Skeletal muscle satellite cell (primary cell): ENCODE results near the gene PSMC6.
"Not testable (repeated sequence)": the region's sequence is repeated elsewhere in the genome, so short reads cannot be mapped to it uniquely, and the experiment has no call there.

Experiments used
- H3K27me3 ChIP-seq: 2 replicates; pipeline ENCODE4 v1.7.0; 2013; ENCODE audit warnings: low read length; ENCODE audit not compliant: control insufficient read depth, insufficient read depth
- H3K36me3 ChIP-seq: 2 replicates; pipeline ENCODE4 v1.7.0; 2013; ENCODE audit warnings: mild to moderate bottlenecking, control low read depth, low read length; ENCODE audit not compliant: insufficient read depth
- H3K4me1 ChIP-seq: 2 replicates; pipeline ENCODE4 v1.7.0; 2013; ENCODE audit warnings: low read length; ENCODE audit not compliant: control insufficient read depth, insufficient read depth
- H3K4me2 ChIP-seq: 2 replicates; pipeline ENCODE4 v1.7.0; 2013; ENCODE audit warnings: mild to moderate bottlenecking, low read length
- H3K4me3 ChIP-seq: 2 replicates; pipeline ENCODE4 v1.7.0; 2013; ENCODE audit warnings: low read length
- H3K9ac ChIP-seq: 2 replicates; pipeline ENCODE4 v1.7.0; 2013; ENCODE audit warnings: mild to moderate bottlenecking, low read depth, low read length, moderate library complexity
- H3K9me3 ChIP-seq: replicated peaks from 2 replicates; pipeline ENCODE4 v1.7.0; 2013; ENCODE audit warnings: mild to moderate bottlenecking, control low read depth, low read length

The PSMC6 gene

DNA sequence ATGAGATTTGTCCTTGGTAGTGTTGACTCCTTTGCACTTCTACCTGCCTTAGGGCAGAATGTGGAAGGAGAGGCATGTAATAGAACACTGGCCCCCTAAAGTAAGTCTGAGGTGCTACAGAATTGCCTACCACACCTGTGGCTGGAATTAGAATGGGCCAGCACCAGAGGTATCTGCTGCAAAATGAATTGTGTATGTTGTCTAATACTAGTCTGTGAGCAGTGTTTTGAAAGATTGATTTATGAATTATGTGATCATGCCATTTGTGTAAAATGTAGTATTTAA is 17.3 kb downstream of the PSMC6 start:
- H3K9me3 ChIP-seq = no peaks in the 10 kb centered on the region
- no peak overlapping the region for H3K4me2 ChIP-seq
- H3K9ac ChIP-seq = no peak overlapping the region
- H3K4me1 ChIP-seq = peaks cover 3% of the 10 kb centered on the region
- H3K36me3 ChIP-seq = peaks cover 75% of the 10 kb centered on the region
- no peak overlapping the region for H3K4me3 ChIP-seq
- no peaks in the 10 kb centered on the region for H3K27me3 ChIP-seq

DNA sequence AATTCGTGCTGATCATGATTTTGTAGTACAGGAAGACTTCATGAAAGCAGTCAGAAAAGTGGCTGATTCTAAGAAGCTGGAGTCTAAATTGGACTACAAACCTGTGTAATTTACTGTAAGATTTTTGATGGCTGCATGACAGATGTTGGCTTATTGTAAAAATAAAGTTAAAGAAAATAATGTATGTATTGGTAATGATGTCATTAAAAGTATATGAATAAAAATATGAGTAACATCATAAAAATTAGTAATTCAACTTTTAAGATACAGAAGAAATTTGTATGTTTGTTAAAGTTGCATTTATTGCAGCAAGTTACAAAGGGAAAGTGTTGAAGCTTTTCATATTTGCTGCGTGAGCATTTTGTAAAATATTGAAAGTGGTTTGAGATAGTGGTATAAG is 20.5 kb downstream of the PSMC6 start:
- H3K9me3 ChIP-seq, H3K4me2 ChIP-seq, H3K9ac ChIP-seq, H3K4me1 ChIP-seq, H3K27me3 ChIP-seq, H3K4me3 ChIP-seq: not testable (repeated sequence)
- H3K36me3 ChIP-seq = peaks cover 45% of the 10 kb centered on the region

DNA sequence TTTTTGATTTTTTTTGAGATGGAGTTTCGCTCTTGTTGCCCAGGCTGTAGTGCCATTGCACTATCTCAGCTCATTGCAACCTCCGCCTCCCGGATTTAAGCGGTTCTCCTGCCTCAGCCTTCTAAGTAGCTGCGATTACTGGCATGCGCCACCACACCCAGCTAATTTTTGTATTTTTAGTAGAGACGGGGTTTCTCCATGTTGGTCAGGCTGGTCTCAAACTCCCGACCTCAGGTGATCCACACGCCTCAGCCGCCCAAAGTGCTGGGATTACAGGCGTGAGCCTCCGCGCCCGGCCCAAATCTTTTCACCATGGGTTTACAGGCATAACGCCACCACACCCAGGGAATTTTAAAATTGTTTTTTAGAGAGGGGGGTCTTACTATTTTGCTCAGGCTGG is 22.0 kb downstream of the PSMC6 start:
- not testable (repeated sequence) for H3K4me1 ChIP-seq, H3K9me3 ChIP-seq, H3K9ac ChIP-seq, H3K4me3 ChIP-seq, H3K27me3 ChIP-seq
- Histone ChIP-seq H3K36me3 (peaks cover 30% of the 10 kb centered on the region), H3K4me2 (peak overlapping the region; percentile 75)

DNA sequence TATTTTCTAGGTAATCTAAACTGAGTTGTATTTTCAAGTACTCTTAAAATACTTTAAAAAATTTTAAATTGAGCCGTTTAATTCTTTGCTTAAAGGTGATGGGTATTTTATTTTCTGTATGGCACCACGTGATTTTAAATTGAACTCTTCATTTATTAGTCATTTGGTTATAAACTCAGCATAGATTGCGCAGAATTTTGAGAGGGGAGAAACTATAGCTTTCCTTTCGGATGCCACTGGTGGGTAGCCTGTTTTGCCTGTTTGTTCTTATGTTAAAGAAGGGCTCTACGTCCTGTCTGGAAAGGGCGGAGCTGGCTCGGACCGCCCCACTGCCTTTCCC is 22.6 kb downstream of the PSMC6 start:
- no peaks in the 10 kb centered on the region for H3K9me3 ChIP-seq
- H3K27me3 ChIP-seq = no peaks in the 10 kb centered on the region
- H3K36me3 ChIP-seq = peaks cover 25% of the 10 kb centered on the region
- H3K9ac ChIP-seq = peak overlapping the region; percentile 31
- H3K4me2 ChIP-seq = peak overlapping the region; percentile 75
- H3K4me1 ChIP-seq = peaks cover 6% of the 10 kb centered on the region
- H3K4me3 ChIP-seq = peak overlapping the region; percentile 56

- H3K4me1 ChIP-seq = peaks cover 6% of the 10 kb centered on the region
- no peaks in the 10 kb centered on the region for H3K27me3 ChIP-seq
- H3K9ac ChIP-seq = peak within 1 kb of the TSS; percentile 92
- H3K4me2 ChIP-seq = peak within 1 kb of the TSS; percentile 89
- no peaks in the 10 kb centered on the region for H3K9me3 ChIP-seq
- H3K4me3 ChIP-seq = peak within 1 kb of the TSS; percentile 95
- peaks cover 21% of the 10 kb centered on the region for H3K36me3 ChIP-seq
These were observed 23.1 kb downstream of the PSMC6 start, which contains the start of gene STYX for GRCh38 chr14:52729925-52730708. Gene STYX, plus strand, starts transcription at chr14:52730166. Its CDS starts 309 bp downstream, at chr14:52730475.

GRCh38 chr14:52730709-52731111 is 23.7 kb downstream of the PSMC6 start:
- peak overlapping the region; percentile 95 for H3K4me3 ChIP-seq
- H3K9me3 ChIP-seq = no peaks in the 10 kb centered on the region
- H3K36me3 ChIP-seq = peaks cover 20% of the 10 kb centered on the region
- H3K4me2 ChIP-seq = peak overlapping the region; percentile 89
- H3K4me1 ChIP-seq = peaks cover 6% of the 10 kb centered on the region
- peak overlapping the region; percentile 92 for H3K9ac ChIP-seq
- no peaks in the 10 kb centered on the region for H3K27me3 ChIP-seq

DNA sequence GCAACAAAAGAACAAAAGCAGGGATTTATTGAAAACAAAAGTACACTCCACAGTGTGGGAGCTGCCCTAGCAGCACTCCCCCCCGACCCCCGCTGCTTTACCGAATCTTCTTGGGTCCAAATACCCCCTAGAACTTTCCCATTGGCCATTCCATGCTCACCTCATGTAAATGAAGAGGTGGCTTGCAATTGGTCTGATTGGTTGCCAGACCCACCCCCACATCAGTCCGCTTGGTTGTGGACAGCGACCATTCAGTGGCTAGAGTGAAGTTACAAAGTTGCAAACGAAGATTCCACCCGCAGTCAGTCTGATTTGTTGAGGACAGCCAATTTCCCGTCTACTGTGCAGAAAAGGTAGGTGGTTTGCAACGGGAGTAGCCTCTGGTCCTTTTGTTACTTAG is 26.8 kb downstream of the PSMC6 start:
- peaks cover 6% of the 10 kb centered on the region for H3K36me3 ChIP-seq
- H3K4me3 ChIP-seq = no peak overlapping the region
- no peak overlapping the region for H3K9ac ChIP-seq
- H3K27me3 ChIP-seq = no peaks in the 10 kb centered on the region
- no peaks in the 10 kb centered on the region for H3K9me3 ChIP-seq
- no peak overlapping the region for H3K4me2 ChIP-seq
- H3K4me1 ChIP-seq = peaks cover 6% of the 10 kb centered on the region

DNA sequence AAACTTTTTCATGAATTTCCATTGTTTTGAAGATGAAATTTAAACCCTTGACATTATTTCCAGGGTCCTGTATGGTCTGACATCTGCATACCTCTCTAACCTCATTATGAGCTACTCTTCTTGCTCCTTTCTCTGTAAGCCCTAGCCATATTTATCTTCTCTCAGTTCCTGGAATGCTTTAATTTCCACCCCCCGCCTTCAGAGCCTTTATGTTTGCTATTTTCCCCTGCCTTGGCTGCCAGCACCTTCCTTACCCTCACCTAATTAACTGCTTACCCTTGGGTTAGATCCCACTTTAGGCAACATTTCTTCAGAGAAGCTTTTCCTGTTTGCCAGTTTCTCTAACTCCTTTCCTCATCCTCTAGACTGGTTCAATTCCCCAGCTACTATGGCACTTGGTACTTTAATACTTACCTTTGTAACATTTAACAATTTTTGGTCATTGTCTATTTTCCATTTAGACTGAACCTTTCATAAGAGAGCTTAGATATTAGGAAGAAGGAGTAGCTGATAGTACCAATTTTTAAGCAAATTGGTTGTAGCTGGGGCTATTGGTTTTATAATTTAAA is 29.0 kb downstream of the PSMC6 start:
- no peak overlapping the region for H3K4me2 ChIP-seq
- no peak overlapping the region for H3K9ac ChIP-seq
- no peak overlapping the region for H3K4me3 ChIP-seq
- H3K36me3 ChIP-seq = peaks cover 6% of the 10 kb centered on the region
- no peaks in the 10 kb centered on the region for H3K9me3 ChIP-seq
- H3K27me3 ChIP-seq = no peaks in the 10 kb centered on the region
- no peaks in the 10 kb centered on the region for H3K4me1 ChIP-seq

GRCh38 chr14:52738409-52738808 is 31.4 kb downstream of the PSMC6 start:
- Histone ChIP-seq H3K4me2 (no peak overlapping the region), H3K27me3 (no peaks in the 10 kb centered on the region), H3K4me1 (peaks cover 10% of the 10 kb centered on the region), H3K36me3 (peaks cover 6% of the 10 kb centered on the region), H3K4me3 (no peak overlapping the region), H3K9me3 (no peaks in the 10 kb centered on the region), H3K9ac (no peak overlapping the region)

DNA sequence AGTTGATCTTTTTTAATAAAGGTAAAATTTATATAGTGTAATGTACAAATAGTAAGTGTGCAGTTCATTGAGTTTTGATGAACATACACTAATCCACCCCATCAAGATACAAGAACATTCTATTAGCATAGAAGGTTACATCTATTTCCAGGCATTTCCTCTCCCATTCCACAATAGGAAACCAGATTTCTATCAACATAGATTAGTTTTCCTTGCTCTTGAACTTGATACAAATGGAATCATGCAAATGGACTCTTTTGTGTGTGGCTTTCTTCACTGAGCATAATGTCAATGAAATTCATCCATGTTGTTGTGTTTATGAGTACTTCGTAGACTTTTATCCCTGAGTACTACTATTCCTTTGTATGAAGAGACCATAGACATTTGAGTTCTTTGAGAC is 33.8 kb downstream of the PSMC6 start:
- H3K4me1 ChIP-seq = peaks cover 10% of the 10 kb centered on the region
- no peak overlapping the region for H3K4me3 ChIP-seq
- H3K27me3 ChIP-seq = no peaks in the 10 kb centered on the region
- no peak overlapping the region for H3K9ac ChIP-seq
- peaks cover 5% of the 10 kb centered on the region for H3K36me3 ChIP-seq
- no peaks in the 10 kb centered on the region for H3K9me3 ChIP-seq
- H3K4me2 ChIP-seq = no peak overlapping the region

GRCh38 chr14:52741865-52742264 is 34.9 kb downstream of the PSMC6 start:
- Histone ChIP-seq H3K27me3 (no peaks in the 10 kb centered on the region), H3K4me2 (peak overlapping the region; percentile 5), H3K4me3 (no peak overlapping the region), H3K9me3 (no peaks in the 10 kb centered on the region), H3K9ac (no peak overlapping the region), H3K36me3 (peaks cover 10% of the 10 kb centered on the region), H3K4me1 (peaks cover 10% of the 10 kb centered on the region)

- Histone ChIP-seq H3K36me3 (peaks cover 36% of the 10 kb centered on the region), H3K27me3 (no peaks in the 10 kb centered on the region), H3K9ac (no peak overlapping the region), H3K9me3 (no peaks in the 10 kb centered on the region), H3K4me1 (no peaks in the 10 kb centered on the region), H3K4me3 (no peak overlapping the region), H3K4me2 (no peak overlapping the region)
These were observed 41.8 kb downstream of the PSMC6 start for GRCh38 chr14:52748647-52749292.
